ENCODE data around the gene ANKRD34A.

ANKRD34A gene

DNA sequence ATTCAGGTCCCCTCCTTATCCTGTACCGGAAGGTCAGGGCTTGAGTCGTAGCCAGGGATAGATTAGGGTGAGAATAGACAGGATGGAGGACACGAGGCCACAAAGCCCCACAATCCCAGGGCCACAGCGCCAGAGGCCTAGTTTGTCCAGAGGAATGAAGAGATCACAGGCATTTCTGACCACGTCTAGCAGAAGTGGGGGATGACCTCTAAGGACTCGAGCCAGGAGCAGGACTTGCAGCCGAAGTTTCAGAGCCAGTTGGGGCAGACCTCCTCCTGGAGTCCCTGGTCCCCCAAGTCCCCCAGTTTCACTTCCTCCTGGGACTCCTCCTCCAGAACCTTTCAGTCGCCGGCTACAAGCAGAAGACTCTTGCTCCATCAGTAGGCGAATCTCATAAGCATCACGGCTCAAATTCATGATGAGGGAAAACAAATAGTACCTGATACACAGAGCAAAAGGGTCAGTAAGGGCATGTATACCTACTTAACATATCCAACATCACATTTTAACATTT lies 52.2 kb downstream of the ANKRD34A start:
- H3K4me1 ChIP-seq (ENCODE audit: control insufficient read depth in 1 of 2, insufficient read depth in 2 of 2, low read length in 2 of 2): peaks cover 0 to 10% of the 10 kb centered on the region in 2 donors
- no peaks in the 10 kb centered on the region for H3K9me3 ChIP-seq (ENCODE audit: control insufficient read depth in 1 of 2, low read length in 2 of 2)
- no peaks in the 10 kb centered on the region for H3K27me3 ChIP-seq (ENCODE audit: low read depth, low read length)
- no peak overlapping the region for H3K27ac ChIP-seq (ENCODE audit: low read length)
- no peak overlapping the region for H3K4me3 ChIP-seq (ENCODE audit: low read depth in 1 of 2, low read length in 2 of 2)
- H3K36me3 ChIP-seq (ENCODE audit: control insufficient read depth in 1 of 2, insufficient read depth in 2 of 2, low read length in 2 of 2): peaks cover 34 to 46% of the 10 kb centered on the region in 2 donors
